ENCODE results near the gene ULK4. TPM values are rescaled to one million over a fixed set of nuclear protein-coding genes. Genes with fewer than 3 reads are reported as not detected.

Gene ULK4
- total RNA-seq, 1 experiment from 2014 or later = 6.3 TPM

DNA sequence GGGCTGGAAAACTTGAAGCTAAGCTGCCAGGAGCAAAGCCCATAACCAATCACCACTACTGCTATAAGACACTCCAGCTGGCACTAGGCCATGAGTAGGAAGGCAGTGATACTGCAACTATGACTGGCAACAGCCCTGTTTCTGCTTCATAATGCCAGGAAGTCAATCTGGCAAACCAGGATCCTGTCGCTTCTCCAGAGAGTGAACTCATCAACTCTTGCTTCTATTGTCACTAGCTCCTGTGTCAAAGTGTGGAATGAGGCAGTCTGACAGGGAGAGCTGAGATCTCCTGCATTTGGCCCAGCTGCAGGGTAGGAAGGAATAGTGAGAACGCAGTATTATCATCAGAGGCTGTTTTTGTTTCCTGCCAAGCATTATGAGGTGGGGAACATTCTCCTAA lies 657.3 kb downstream of the ULK4 start:
- H3K27ac ChIP-seq (ENCODE audit: low read depth, low read length) = no peak overlapping the region
- ChIA-PET CTCF (no interaction called here), RAD21 (ENCODE audit: low non-redundant PET in 1 of 2, low total read pairs in 2 of 2, uncharacterized antibody in 2 of 2, unreplicated experiment in 2 of 2) (no interaction called here), POLR2A (no interaction called here)
- no peaks in the 10 kb centered on the region for H3K36me3 ChIP-seq (ENCODE audit: control insufficient read depth in 1 of 2, insufficient read depth in 2 of 2, low read length in 2 of 2)
- H3K9ac ChIP-seq (ENCODE audit: low read length) = no peak overlapping the region
- H3K79me2 ChIP-seq (ENCODE audit: insufficient read depth, low read length) = no peaks in the 10 kb centered on the region
- intact Hi-C loops (cut with micrococcal nuclease) = no loop called here
- H3K9me3 ChIP-seq (ENCODE audit: control insufficient read depth in 1 of 2, insufficient read depth in 1 of 2, low read depth in 1 of 2, low read length in 2 of 2) = no peaks in the 10 kb centered on the region
- DNase-seq (ENCODE audit: low read depth, low spot score) (no peak), ATAC-seq (no peak)
- no peak overlapping the region for H3K4me2 ChIP-seq (ENCODE audit: low read length)
- no peaks in the 10 kb centered on the region for H3K4me1 ChIP-seq (ENCODE audit: control insufficient read depth in 1 of 2, insufficient read depth in 2 of 2, low read length in 2 of 2)
- no peak for TF ChIP-seq SIN3A (IDR thresholded peaks at IDR 0.05; ENCODE audit: low read depth)
- no peak for TF ChIP-seq POLR2A (IDR thresholded peaks at IDR 0.05; ENCODE audit: borderline replicate concordance, extremely low read depth, insufficient read depth, insufficient read length)
- no peak for TF ChIP-seq ELF1 (IDR thresholded peaks at IDR 0.05; ENCODE audit: borderline replicate concordance, low read depth)
- TF ChIP-seq YY1 (IDR thresholded peaks at IDR 0.05; ENCODE audit: extremely low read depth, insufficient replicate concordance, low read depth, low read length) = no peak
- no peak for TF ChIP-seq SRF (IDR thresholded peaks at IDR 0.05; ENCODE audit: low read depth)
- TF ChIP-seq, protein P1, sequence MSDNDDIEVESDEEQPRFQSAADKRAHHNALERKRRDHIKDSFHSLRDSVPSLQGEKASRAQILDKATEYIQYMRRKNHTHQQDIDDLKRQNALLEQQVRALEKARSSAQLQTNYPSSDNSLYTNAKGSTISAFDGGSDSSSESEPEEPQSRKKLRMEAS (IDR thresholded peaks at IDR 0.05) = no peak
- TF ChIP-seq ZNF274 (IDR thresholded peaks at IDR 0.05; ENCODE audit: low read depth, low read length) = no peak
- TF ChIP-seq, protein P2, sequence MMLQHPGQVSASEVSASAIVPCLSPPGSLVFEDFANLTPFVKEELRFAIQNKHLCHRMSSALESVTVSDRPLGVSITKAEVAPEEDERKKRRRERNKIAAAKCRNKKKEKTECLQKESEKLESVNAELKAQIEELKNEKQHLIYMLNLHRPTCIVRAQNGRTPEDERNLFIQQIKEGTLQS (IDR thresholded peaks at IDR 0.05) = no peak
- no peak for TF ChIP-seq CEBPB (IDR thresholded peaks at IDR 0.05; ENCODE audit: low read depth)
- H3K9me2 ChIP-seq (ENCODE audit: insufficient read depth) = no peaks in the 10 kb centered on the region
- no TSS peak for BruUV-seq (replicated peaks)
- H2AFZ ChIP-seq (ENCODE audit: low read depth, low read length, poor library complexity, severe bottlenecking) = no peak overlapping the region
- H3K4me3 ChIP-seq (replicated peaks in 1 of 2; ENCODE audit: low read depth in 1 of 2, low read length in 2 of 2) = no peak overlapping the region
- H3K27me3 ChIP-seq (ENCODE audit: insufficient read depth, low read length) = no peaks in the 10 kb centered on the region
- H4K20me1 ChIP-seq (ENCODE audit: insufficient read depth) = no peaks in the 10 kb centered on the region

DNA sequence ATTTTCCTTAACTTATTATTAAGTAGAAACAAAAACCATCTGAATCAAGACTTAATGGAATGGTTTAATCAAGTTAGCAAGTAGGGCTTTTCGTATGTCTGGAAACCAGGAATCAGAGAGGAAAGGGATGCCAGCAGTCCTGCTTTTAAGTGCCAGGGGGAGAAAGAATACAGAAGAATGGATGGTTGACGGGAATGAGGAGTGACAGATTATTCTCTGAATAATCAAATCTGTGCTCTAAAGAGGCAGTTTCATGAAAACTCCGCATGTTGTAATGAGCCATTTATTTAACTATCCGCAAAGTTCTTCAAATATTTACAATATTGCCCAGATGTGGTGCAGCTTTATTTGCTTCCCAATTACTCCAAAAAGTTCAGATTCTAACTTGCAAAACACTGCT lies 659.6 kb downstream of the ULK4 start:
- Histone ChIP-seq H3K4me1 (ENCODE audit: control insufficient read depth in 1 of 2, insufficient read depth in 2 of 2, low read length in 2 of 2) (no peaks in the 10 kb centered on the region), H3K9ac (ENCODE audit: low read length) (no peak overlapping the region), H3K36me3 (ENCODE audit: control insufficient read depth in 1 of 2, insufficient read depth in 2 of 2, low read length in 2 of 2) (no peaks in the 10 kb centered on the region), H3K79me2 (ENCODE audit: insufficient read depth, low read length) (no peaks in the 10 kb centered on the region), H3K4me2 (ENCODE audit: low read length) (no peak overlapping the region), H3K27ac (ENCODE audit: low read depth, low read length) (no peak overlapping the region), H3K4me3 (replicated peaks in 1 of 2; ENCODE audit: low read depth in 1 of 2, low read length in 2 of 2) (no peak overlapping the region), H3K27me3 (ENCODE audit: insufficient read depth, low read length) (no peaks in the 10 kb centered on the region), H3K9me3 (ENCODE audit: control insufficient read depth in 1 of 2, insufficient read depth in 1 of 2, low read depth in 1 of 2, low read length in 2 of 2) (no peaks in the 10 kb centered on the region), H2AFZ (ENCODE audit: low read depth, low read length, poor library complexity, severe bottlenecking) (no peak overlapping the region), H4K20me1 (ENCODE audit: insufficient read depth) (no peaks in the 10 kb centered on the region), H3K9me2 (ENCODE audit: insufficient read depth) (no peaks in the 10 kb centered on the region)
- intact Hi-C loops (cut with micrococcal nuclease) = no loop called here
- ATAC-seq (no peak), DNase-seq (ENCODE audit: low read depth, low spot score) (no peak)
- ChIA-PET RAD21 (ENCODE audit: low non-redundant PET in 1 of 2, low total read pairs in 2 of 2, uncharacterized antibody in 2 of 2, unreplicated experiment in 2 of 2) (no interaction called here), CTCF (no interaction called here), POLR2A (no interaction called here)
- no TSS peak for BruUV-seq (replicated peaks)
- no peak for TF ChIP-seq SRF (IDR thresholded peaks at IDR 0.05; ENCODE audit: low read depth)
- no peak for TF ChIP-seq SP1 (IDR thresholded peaks at IDR 0.05; ENCODE audit: low read depth)
- TF ChIP-seq FOSL1 (IDR thresholded peaks at IDR 0.05; ENCODE audit: low read depth) = no peak
- no peak for TF ChIP-seq EZH2 (IDR thresholded peaks at IDR 0.05)
- TF ChIP-seq YY1 (IDR thresholded peaks at IDR 0.05; ENCODE audit: extremely low read depth, insufficient replicate concordance, low read depth, low read length) = no peak
- no peak for TF ChIP-seq CEBPB (IDR thresholded peaks at IDR 0.05; ENCODE audit: low read depth)
- TF ChIP-seq SIN3A (IDR thresholded peaks at IDR 0.05; ENCODE audit: low read depth) = no peak
- TF ChIP-seq RAD21 (IDR thresholded peaks at IDR 0.05; ENCODE audit: low read depth) = no peak
- TF ChIP-seq, protein P2 (IDR thresholded peaks at IDR 0.05) = no peak
- TF ChIP-seq, protein P1 (IDR thresholded peaks at IDR 0.05) = no peak
- TF ChIP-seq, protein P3, sequence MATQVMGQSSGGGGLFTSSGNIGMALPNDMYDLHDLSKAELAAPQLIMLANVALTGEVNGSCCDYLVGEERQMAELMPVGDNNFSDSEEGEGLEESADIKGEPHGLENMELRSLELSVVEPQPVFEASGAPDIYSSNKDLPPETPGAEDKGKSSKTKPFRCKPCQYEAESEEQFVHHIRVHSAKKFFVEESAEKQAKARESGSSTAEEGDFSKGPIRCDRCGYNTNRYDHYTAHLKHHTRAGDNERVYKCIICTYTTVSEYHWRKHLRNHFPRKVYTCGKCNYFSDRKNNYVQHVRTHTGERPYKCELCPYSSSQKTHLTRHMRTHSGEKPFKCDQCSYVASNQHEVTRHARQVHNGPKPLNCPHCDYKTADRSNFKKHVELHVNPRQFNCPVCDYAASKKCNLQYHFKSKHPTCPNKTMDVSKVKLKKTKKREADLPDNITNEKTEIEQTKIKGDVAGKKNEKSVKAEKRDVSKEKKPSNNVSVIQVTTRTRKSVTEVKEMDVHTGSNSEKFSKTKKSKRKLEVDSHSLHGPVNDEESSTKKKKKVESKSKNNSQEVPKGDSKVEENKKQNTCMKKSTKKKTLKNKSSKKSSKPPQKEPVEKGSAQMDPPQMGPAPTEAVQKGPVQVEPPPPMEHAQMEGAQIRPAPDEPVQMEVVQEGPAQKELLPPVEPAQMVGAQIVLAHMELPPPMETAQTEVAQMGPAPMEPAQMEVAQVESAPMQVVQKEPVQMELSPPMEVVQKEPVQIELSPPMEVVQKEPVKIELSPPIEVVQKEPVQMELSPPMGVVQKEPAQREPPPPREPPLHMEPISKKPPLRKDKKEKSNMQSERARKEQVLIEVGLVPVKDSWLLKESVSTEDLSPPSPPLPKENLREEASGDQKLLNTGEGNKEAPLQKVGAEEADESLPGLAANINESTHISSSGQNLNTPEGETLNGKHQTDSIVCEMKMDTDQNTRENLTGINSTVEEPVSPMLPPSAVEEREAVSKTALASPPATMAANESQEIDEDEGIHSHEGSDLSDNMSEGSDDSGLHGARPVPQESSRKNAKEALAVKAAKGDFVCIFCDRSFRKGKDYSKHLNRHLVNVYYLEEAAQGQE (IDR thresholded peaks at IDR 0.05; ENCODE audit: low read depth) = no peak
- no peak for TF ChIP-seq ELF1 (IDR thresholded peaks at IDR 0.05; ENCODE audit: borderline replicate concordance, low read depth)
- no peak for TF ChIP-seq ZNF274 (IDR thresholded peaks at IDR 0.05; ENCODE audit: low read depth, low read length)
- TF ChIP-seq JUND (IDR thresholded peaks at IDR 0.05) = no peak
- TF ChIP-seq POLR2AphosphoS5 (IDR thresholded peaks at IDR 0.05; ENCODE audit: low read depth, low read length) = no peak
- TF ChIP-seq POLR2A (IDR thresholded peaks at IDR 0.05; ENCODE audit: borderline replicate concordance, extremely low read depth, insufficient read depth, insufficient read length) = no peak
